ENCODE results near the gene DRC7.
"Not testable (repeated sequence)": the region's sequence is repeated elsewhere in the genome, so short reads cannot be mapped to it uniquely, and the experiment has no call there.

DRC7 gene

GRCh38 chr16:57722210-57722499, 27.5 kb downstream of the DRC7 start:
- DNase-seq, result no peak

DNA sequence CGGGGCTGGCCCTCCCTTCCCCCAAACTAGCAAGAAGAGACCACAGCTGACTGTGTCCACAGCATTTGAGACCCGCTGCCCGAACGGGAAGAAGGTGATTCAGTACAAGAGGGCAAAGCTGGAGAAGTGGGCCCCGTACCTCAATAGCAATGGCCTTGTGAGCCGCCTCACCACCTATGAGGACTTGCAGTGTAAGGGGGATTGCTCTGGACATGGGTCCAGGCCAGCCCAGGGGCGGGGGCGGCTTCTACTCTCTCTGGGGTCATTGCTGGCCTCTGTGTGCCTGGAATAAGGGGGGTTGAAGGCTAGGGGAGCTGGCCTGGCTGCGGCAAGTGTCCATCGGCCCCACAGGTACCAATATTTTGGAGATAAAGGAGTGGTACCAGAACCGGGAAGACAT, 28.0 kb downstream of the DRC7 start:
- DNase-seq, result no peak

GRCh38 chr16:57723170-57723569, 28.6 kb downstream of the DRC7 start:
- DNase-seq, result no peak

DNA sequence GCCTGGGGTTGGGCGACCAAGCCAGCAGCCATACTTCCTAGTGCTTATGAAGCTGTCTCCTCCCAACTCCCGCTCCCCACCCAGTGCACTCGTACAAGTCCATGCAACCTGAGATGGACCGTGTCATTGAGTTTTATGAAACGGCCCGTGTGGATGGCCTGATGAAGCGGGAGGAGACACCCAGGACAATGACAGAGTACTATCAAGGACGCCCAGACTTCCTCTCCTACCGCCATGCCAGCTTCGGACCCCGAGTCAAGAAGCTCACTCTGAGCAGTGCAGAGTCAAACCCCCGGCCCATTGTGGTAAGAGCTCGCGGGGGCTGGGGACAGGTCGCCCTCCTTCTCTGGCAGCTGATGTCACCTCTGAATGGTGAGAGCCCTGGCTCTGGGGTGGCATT, 29.9 kb downstream of the DRC7 start:
- DNase-seq, result no peak

DNA sequence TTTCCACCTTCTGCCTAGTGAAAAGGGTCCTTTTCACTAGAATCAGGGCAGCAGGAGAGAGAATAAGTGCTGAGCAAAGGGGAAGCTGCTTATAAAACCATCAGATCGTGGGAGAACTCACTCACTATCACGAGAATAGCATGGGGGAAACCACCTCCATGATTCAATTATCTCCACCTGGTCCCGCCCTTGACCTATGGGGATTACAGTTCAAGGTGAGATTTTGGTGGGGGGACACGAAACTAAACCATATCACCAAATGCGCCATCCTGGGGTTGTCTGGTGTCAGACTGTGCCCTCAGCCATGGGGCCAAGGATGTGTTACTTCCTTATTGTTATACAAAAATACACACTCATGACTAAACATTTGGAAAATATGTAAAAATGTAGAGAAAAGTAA, 30.5 kb downstream of the DRC7 start:
- DNase-seq, result no peak

DNA sequence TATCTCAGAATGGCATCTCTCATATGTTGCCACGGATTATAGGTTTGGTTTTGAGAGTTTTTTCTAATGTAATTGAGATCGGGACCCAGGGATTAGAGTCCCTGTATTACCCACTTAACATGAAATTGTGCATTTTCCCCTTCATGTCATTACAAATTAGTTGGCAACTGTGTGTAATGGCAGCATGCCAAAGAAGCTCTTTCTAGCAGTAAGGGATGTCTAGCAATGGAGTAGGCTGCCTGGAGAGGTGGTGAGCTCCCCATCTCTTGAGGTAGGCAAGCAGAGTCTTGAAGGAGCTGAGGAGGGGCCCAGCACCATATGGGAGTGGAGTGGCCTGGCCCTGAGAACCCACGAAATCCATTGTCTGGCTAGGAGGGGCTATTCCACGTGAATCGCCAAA, 30.9 kb downstream of the DRC7 start:
- no peak for DNase-seq

DNA sequence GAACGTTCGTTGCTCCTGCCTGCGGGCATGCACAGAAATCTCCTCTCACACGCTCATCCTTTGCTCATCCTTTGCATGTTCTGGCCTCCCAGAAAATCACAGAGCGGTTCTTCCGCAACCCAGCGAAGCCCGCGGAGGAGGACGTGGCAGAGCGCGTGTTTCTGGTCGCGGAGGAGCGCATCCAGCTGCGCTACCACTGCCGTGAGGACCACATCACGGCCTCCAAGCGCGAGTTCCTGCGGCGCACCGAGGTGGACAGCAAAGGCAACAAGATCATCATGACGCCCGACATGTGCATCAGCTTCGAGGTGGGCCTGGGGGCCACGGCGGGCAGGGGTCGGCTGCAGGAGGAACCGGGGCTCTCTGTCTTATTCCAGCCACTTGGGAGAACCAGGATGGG, 31.4 kb downstream of the DRC7 start:
- DNase-seq, result no peak

DNA sequence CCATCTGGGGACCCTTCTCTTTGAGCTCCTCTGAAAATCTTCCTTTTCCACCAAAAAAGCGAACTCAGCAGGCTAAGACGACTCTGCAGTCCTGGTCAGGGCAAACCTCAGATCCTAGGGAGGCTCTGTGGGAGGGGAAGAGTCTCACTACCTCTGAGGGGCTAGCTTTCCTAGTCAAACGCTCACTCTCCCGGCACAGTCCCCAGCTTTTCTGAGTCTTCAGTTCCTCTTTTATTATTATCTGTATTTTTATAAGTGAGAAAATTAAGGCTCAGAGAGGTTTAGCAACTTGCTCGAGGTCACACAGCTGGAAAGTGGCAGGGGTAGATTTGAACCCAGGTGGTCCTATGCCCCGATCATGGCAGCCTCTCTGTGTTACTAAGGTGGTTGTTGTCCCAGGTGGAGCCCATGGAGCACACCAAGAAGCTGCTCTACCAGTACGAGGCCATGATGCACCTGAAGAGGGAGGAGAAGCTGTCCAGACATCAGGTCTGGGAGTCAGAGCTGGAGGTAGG, 31.9 kb downstream of the DRC7 start:
- DNase-seq, result no peak

DNA sequence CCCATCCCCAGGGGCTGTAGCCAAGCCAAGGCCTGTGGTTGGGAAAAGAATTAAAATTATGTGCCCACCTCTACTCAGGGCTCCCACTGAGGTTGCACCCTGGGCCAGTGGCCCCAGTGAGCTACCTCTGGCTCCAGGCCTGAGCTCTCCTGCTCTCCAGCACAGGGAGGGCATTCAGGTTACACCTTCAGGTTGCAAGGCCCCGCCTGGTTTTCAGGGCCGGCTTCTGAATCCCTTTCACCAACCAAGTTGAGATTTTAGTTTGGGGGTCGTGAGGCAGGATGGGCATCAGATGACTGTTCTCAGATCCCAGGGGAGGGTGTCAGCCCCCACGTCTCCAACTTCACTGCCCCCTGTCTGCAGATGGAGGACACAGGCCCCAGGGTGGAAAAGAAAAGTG, 33.0 kb downstream of the DRC7 start:
- no peak for DNase-seq

GRCh38 chr16:57728336-57729181, 34.0 kb downstream of the DRC7 start:
- no peak for DNase-seq

DNA sequence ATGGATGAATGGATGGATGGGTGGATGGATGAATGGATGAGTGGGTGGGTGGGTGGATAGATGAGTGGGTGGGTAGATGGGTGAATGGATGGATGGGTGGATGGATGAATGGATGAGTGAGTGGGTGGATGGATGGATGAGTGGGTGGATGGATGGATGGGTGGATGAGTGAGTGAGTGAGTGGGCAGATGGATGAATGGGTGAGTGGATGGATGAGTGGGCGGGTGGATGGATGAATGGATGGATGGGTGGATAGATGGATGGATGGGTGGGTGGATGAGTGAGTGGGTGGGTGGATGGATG, 34.5 kb downstream of the DRC7 start:
- DNase-seq, result no peak

DNA sequence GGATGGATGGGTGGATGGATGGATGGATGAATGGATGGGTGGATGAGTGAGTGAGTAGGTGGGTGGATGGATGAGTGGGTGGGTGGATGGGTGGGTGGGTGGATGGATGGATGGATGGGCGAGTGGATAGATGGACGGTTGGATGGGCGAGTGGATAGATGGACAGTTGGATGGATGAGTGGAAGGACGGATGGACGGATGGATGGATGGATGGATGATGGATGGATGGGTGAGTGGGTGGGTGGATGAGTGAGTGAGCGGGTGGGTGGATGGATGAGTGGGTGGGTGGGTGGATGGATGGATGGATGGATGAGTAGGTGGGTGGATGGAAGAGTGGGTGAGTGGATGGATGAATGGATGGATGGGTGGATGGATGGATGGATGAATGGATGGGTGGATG, 35.2 kb downstream of the DRC7 start:
- not testable (repeated sequence) for DNase-seq

DNA sequence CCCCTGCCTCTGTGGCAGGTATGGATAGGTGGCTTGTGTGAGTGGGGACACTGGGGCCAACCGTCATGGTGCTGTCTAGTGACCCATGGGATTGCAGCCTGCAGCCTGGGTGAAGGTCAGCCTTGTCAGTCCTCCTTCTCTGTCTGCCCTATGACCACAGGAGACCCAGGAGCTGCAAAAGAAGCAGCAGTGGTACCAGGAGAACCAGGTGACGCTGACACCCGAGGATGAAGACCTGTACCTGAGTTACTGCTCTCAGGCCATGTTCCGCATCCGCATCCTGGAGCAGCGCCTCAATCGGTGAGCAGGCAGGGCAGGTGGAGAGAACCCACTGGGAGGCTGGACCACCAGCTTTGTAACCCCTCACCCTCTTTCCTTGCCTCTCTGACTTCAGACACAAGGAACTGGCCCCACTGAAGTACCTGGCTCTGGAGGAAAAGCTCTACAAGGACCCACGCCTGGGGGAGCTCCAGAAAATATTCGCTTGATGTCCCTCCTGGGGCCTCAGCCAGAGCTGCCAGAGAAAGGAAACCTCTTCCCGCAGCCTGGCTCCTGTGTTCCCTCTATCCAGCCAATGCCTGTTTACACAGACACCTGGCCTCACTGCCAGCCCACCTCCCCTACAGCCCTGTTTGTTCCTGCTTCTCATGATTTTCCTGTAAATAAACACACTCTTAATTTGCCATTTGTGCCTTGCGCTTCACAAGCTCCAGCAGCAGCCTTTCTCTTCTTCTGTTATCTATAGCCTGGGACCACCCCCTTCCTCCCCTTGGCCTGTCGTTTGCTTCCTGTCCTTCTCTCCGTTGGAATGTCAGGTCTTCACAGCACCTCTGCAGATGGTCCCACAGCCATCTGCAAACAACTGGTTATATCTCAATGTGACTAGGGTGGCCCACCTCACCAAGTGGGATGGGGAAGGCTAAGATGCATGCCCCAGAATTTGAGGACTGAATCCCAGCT, 36.4 kb downstream of the DRC7 start:
- no peak for DNase-seq

- DNase-seq, result no peak
These were observed 37.4 kb downstream of the DRC7 start for GRCh38 chr16:57732037-57732436.

- no peak for DNase-seq
These were observed 38.1 kb downstream of the DRC7 start for GRCh38 chr16:57732714-57733113.

- DNase-seq, result no peak
These were observed 39.8 kb downstream of the DRC7 start for GRCh38 chr16:57734308-57734924.

GRCh38 chr16:57734925-57735754, 40.5 kb downstream of the DRC7 start:
- peak; percentile 99 for DNase-seq

- DNase-seq, result no peak
These were observed 41.3 kb downstream of the DRC7 start, which contains the start of gene KATNB1 for GRCh38 chr16:57735755-57736418. TSS of gene KATNB1 (plus strand) at chr16:57735770. CDS start at chr16:57737244, 1,474 bp downstream.

- DNase-seq, result peak; percentile 48
These were observed 42.1 kb downstream of the DRC7 start for GRCh38 chr16:57736419-57737351.

GRCh38 chr16:57738844-57739243, 44.2 kb downstream of the DRC7 start:
- DNase-seq, result no peak

All from stimulated activated CD4-positive, alpha-beta T cell treated with anti-CD3 and anti-CD28 coated beads, Interleukin-4, amount 100 ng/mL, for 24 hours (primary cell).